Choroid plexus epithelial cell (primary cell): ENCODE data around the gene SYCP2.
A peak's percentile ranks its signal among the peaks of the same experiment; 100 is the strongest.
"Not testable (repeated sequence)": the region's sequence is repeated elsewhere in the genome, so short reads cannot be mapped to it uniquely, and the experiment has no call there.

Experiments used
- DNase-seq: peaks from one replicate; pipeline ENCODE4 v3.0.0-alpha.2; 2010; ENCODE audit warnings: low read depth
- H3K4me3 ChIP-seq: 2 replicates; pipeline ENCODE4 v1.5.1; 2011; ENCODE audit warnings: low read depth, mild to moderate bottlenecking, control low read depth, low read length, moderate library complexity
- TF ChIP-seq, protein P1 (sequence below): conservative IDR thresholded peaks from 2 replicates; pipeline ENCODE4 v1.5.1; 2011; ENCODE audit warnings: low read depth, mild to moderate bottlenecking, control low read depth, inconsistent platforms, low read length, moderate library complexity

SYCP2 gene

DNA sequence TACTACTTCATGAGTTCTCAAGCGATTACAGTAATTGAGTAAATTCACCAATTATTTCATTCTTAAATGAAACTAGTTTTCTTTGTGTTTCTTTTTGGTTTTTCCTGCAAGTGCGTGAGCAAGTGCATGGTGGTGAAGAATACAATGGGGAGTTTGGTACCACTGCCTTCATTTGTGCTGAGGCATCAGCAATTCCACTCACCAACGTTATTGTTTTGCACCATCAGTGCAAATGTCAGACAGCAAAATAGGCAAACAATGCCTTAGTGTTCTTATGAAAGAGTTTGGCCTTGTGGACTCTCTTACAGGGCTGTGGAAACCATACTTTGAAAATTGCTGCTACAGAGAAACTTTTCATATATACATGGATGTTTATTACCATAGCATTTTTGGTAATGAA lies 33.0 kb upstream of the SYCP2 start:
- TF ChIP-seq, protein P1, sequence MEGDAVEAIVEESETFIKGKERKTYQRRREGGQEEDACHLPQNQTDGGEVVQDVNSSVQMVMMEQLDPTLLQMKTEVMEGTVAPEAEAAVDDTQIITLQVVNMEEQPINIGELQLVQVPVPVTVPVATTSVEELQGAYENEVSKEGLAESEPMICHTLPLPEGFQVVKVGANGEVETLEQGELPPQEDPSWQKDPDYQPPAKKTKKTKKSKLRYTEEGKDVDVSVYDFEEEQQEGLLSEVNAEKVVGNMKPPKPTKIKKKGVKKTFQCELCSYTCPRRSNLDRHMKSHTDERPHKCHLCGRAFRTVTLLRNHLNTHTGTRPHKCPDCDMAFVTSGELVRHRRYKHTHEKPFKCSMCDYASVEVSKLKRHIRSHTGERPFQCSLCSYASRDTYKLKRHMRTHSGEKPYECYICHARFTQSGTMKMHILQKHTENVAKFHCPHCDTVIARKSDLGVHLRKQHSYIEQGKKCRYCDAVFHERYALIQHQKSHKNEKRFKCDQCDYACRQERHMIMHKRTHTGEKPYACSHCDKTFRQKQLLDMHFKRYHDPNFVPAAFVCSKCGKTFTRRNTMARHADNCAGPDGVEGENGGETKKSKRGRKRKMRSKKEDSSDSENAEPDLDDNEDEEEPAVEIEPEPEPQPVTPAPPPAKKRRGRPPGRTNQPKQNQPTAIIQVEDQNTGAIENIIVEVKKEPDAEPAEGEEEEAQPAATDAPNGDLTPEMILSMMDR: no peak
- H3K4me3 ChIP-seq: no peak overlapping the region
- DNase-seq: no peak

DNA sequence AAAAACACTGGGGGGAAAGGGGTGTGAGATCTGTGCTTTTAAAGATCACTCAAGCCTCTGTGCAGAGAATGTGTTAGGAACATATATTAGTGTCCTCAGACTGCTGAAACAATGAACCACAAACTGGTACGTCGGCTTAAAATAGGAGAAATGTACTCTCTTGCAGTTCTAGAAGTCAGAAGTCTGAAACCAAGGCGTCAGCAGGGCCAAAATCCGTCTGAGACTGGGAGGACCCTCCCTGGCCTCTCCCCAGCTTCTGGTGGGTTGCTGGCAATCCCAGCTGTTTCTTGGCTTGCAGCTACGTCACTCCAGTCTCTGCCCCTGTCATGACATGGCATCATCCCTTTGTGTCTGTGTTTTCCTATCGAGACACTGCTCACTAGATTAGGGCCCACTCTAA lies 28.7 kb upstream of the SYCP2 start:
- no peak for DNase-seq
- TF ChIP-seq, protein P1: no peak
- H3K4me3 ChIP-seq: no peak overlapping the region

DNA sequence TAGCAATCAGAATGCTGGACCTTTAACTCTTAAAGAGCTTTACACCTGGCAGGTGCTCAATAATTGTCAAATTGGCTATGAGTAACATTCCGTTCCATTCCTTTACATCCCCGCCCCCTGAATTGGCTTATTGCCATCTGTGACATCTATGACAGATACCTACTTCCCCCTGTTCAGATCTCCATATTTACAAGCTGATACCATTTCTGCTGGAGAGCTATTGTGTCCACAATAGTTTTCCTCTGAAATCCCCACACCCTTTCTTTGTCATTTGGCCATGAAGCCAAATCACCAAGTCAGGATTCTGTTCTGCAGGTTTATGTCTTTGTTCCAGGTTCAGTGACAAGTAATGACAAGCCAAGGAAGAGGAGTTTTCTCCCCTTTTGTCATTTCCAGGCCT lies 28.0 kb upstream of the SYCP2 start:
- H3K4me3 ChIP-seq: no peak overlapping the region
- no peak for DNase-seq
- TF ChIP-seq, protein P1: no peak

DNA sequence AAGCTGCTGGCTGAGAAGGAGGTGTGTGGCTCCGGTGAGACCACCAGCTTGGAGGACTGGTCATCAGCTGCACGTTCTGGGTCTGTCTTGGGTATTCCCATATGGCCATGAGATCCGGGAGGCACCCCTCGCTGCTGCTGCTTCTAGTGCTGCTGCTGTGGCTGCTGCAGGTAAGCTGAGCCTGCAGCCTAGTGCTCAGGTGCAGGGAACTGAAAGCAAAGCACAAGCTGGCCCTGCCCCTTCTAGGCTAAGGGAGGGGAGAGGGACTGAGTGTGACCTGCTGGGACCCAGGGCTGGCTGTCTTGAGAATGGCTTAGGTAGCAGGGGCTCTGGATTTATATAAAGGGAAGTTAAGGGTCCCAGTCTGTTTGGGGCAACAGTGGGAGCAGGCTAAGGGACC lies 25.2 kb upstream of the SYCP2 start:
- DNase-seq: no peak
- TF ChIP-seq, protein P1: no peak
- no peak overlapping the region for H3K4me3 ChIP-seq

GRCh38 chr20:59958123-59958522 lies 24.7 kb upstream of the SYCP2 start, which contains the start of gene CDH26:
Gene CDH26, plus strand, starts transcription at chr20:59958423. Its CDS starts 304 bp downstream, at chr20:59958727.
- no peak within 1 kb of the TSS for H3K4me3 ChIP-seq
- no peak for DNase-seq
- TF ChIP-seq, protein P1: no peak

- not testable (repeated sequence) for DNase-seq, H3K4me3 ChIP-seq
These were observed 24.1 kb upstream of the SYCP2 start for GRCh38 chr20:59957568-59957967.

DNA sequence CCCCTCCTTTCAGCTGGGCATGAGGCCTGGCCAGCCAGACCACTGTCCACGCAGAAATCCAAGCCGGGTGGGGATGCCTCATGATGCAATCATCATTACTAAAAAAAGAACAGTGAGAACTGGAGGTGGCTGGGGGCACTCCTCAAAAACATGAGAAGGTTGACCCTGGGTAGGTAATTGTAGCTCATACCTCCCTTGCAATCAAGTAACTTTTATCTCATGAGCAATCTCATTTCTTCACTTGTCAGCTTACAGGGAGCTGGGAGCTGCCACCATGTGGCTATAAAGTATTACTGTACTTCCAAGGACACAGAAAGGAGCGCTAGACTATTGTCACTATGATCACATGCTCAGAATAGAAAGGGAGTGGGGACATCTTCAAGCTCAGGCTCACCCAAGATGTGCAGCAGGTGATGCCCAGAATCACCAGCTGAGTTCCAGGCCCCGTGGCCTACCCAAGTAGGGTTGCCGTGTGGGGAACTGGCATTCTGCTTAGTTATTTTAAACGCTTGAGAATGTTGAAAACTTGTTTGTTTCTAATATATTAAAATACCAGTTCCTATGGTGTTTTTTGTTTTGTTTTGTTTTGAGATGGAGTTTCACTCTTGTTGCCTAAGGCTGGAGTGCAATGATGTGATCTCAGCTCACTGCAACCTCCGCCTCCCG lies 21.8 kb upstream of the SYCP2 start:
- TF ChIP-seq, protein P1: peak; percentile 37
- DNase-seq: peak; percentile 27

More for the DNA sequence above, 21.8 kb upstream of the SYCP2 start:
- H3K4me3 ChIP-seq: no peak overlapping the region
